SU-DHL-6 (cell line): ENCODE data around the gene PRR5.

Experiments
- H2AFZ ChIP-seq: fragments of 200-600 bp; sonication (generic); 2 replicates; pipeline ENCODE4 v1.6.1; 2014; ENCODE audit warnings: low read depth, mild to moderate bottlenecking, moderate library complexity, mixed read lengths, antibody characterized with exemption, low read length; ENCODE audit not compliant: severe bottlenecking
- H3F3A ChIP-seq: fragments of 200-600 bp; shearing (Covaris generic); 2 replicates; pipeline ENCODE4 v1.6.0; 2016; ENCODE audit warnings: antibody characterized with exemption, mild to moderate bottlenecking; ENCODE audit not compliant: insufficient read depth
- H3K27ac ChIP-seq: fragments of 200-600 bp; sonication (generic); 2 replicates; pipeline ENCODE4 v1.5.1; 2016; ENCODE audit warnings: low read depth, mild to moderate bottlenecking, low read length, moderate library complexity, mixed read lengths
- H3K27me3 ChIP-seq: fragments of 200-600 bp; sonication (generic), shearing (Covaris generic); 2 replicates; pipeline ENCODE4 v1.6.0; 2014; ENCODE audit warnings: mild to moderate bottlenecking, low read length
- H3K36me3 ChIP-seq: fragments of 200-600 bp; sonication (generic); 2 replicates; pipeline ENCODE4 v1.6.1; 2014; ENCODE audit warnings: mild to moderate bottlenecking, low read length, mixed read lengths
- H3K4me2 ChIP-seq: fragments of 300-600, 200-600 bp; shearing (Covaris generic), sonication (generic); 2 replicates; pipeline ENCODE4 v1.6.0; 2014; ENCODE audit warnings: low read length, low read depth, mild to moderate bottlenecking; ENCODE audit not compliant: poor library complexity, severe bottlenecking
- H3K4me3 ChIP-seq: fragments of 200-600 bp; sonication (generic); 2 replicates; pipeline ENCODE4 v1.5.1; 2014; ENCODE audit warnings: antibody characterized with exemption, low read length, mild to moderate bottlenecking, mixed read lengths; ENCODE audit not compliant: insufficient read depth, poor library complexity, severe bottlenecking
- H3K79me2 ChIP-seq: fragments of 200-600 bp; sonication (generic); 2 replicates; pipeline ENCODE4 v1.6.1; 2014; ENCODE audit warnings: mild to moderate bottlenecking, low read length, moderate library complexity; ENCODE audit not compliant: insufficient read depth
- H3K9ac ChIP-seq: fragments of 200-600 bp; sonication (generic); 2 replicates; pipeline ENCODE4 v1.7.0; 2014; ENCODE audit warnings: mild to moderate bottlenecking, low read length
- H3K9me2 ChIP-seq: fragments of 200-600 bp; sonication (generic); replicated peaks from 2 replicates; pipeline ENCODE4 v1.6.1; 2014; ENCODE audit warnings: low read length; ENCODE audit not compliant: insufficient read depth
- H3K9me3 ChIP-seq: fragments of 200-600 bp; sonication (generic); 2 replicates; pipeline ENCODE4 v1.6.1; 2014; ENCODE audit warnings: low read length, mixed read lengths; ENCODE audit not compliant: insufficient read depth
- H4K20me1 ChIP-seq: fragments of 200-600 bp; sonication (generic); 2 replicates; pipeline ENCODE4 v1.6.1; 2014; ENCODE audit warnings: low read depth, mild to moderate bottlenecking, antibody characterized with exemption, low read length, moderate library complexity, mixed read lengths
- EZH2phosphoT487 ChIP-seq: fragments of 200-600 bp; sonication (generic), shearing (Covaris generic); conservative IDR thresholded peaks from 2 replicates; pipeline ENCODE4 v1.6.1; 2018; ENCODE audit warnings: mild to moderate bottlenecking, antibody characterized with exemption, low read length, moderate library complexity, mixed read lengths
- TF ChIP-seq, protein P1 (sequence below): fragments of 200-600 bp; sonication (generic); IDR thresholded peaks from one replicate; pipeline ENCODE4 v1.5.1; 2017; ENCODE audit warnings: antibody characterized with exemption, mild to moderate bottlenecking, low read length, moderate library complexity; ENCODE audit not compliant: insufficient read depth, poor library complexity, severe bottlenecking

Gene PRR5

DNA sequence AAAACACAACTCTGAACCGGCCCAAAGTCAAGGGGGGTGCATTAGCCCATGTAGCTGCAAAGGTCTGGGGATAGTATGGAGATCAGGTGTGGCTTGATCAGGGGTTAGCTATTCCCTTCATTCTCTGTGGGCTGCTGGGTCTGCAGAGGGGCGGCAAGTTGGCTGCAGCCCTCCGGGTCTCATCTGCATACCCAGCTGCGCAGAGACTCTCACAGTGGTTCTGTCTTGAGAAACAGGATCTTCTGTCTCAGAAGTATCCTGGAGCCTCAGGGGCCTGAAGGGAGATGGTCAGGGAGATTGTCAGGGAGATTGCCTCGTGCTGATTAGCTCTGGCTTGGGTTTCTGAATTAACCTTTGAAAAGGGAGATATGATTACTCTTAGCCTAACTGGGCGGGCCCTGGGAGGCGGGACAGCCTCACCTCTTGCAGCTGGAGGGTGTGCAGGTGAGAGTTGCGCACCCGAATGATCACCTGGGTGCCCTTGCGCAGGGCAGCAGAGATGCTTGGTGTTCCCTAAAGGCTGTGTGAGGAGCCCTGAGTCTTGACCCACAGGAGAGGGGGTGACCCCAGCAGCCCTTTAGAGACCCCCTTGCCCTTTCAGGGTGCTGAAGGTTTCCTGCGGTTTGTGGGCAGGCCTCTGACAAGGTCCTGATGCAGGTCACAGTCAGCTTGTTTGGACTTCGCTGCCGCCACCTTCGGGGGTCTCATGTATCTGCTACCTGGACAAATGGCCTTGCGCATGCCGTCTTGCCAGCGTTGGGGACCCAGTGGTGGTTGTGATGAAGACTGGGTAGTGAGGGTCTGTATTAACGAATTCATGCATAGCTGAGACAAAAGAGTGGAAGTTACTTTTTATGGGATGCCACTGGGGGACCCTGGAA, 57.7 kb downstream of the PRR5 start:
- H3K9me3 ChIP-seq, result no peaks in the 10 kb centered on the region
- no peak overlapping the region for H3K4me3 ChIP-seq

DNA sequence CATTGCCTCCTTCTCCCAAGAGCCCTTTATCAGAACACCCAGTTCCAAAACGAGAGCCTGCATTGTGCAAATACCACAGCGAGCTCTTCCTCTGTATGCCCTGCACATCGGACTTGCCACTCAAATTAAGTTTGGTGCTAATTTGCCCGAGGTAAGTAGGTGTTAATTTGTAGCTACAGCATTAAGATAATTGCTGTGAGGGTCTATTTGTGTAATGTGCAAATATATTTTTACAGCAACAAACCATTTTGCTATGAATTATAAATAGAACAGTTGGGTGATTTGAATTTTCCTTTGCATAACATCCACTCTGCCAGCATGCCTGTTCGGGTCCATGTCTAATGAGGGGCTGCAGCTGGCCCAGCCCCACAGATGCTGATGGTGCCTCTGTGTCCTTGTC, 58.5 kb downstream of the PRR5 start:
- no peak overlapping the region for H3K4me2 ChIP-seq
- no peaks in the 10 kb centered on the region for H3K79me2 ChIP-seq
- no peak overlapping the region for H2AFZ ChIP-seq
- H3K36me3 ChIP-seq, result no peaks in the 10 kb centered on the region
- H3K27me3 ChIP-seq, result no peaks in the 10 kb centered on the region
- no peaks in the 10 kb centered on the region for H3F3A ChIP-seq
- H4K20me1 ChIP-seq, result no peaks in the 10 kb centered on the region
- H3K4me3 ChIP-seq, result no peak overlapping the region
- no peak overlapping the region for H3K27ac ChIP-seq
- no peaks in the 10 kb centered on the region for H3K9me2 ChIP-seq
- TF ChIP-seq EZH2phosphoT487, result no peak
- TF ChIP-seq, protein P1, sequence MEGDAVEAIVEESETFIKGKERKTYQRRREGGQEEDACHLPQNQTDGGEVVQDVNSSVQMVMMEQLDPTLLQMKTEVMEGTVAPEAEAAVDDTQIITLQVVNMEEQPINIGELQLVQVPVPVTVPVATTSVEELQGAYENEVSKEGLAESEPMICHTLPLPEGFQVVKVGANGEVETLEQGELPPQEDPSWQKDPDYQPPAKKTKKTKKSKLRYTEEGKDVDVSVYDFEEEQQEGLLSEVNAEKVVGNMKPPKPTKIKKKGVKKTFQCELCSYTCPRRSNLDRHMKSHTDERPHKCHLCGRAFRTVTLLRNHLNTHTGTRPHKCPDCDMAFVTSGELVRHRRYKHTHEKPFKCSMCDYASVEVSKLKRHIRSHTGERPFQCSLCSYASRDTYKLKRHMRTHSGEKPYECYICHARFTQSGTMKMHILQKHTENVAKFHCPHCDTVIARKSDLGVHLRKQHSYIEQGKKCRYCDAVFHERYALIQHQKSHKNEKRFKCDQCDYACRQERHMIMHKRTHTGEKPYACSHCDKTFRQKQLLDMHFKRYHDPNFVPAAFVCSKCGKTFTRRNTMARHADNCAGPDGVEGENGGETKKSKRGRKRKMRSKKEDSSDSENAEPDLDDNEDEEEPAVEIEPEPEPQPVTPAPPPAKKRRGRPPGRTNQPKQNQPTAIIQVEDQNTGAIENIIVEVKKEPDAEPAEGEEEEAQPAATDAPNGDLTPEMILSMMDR, result no peak
- no peaks in the 10 kb centered on the region for H3K9me3 ChIP-seq
- H3K9ac ChIP-seq, result no peak overlapping the region

More for the DNA sequence above, 57.7 kb downstream of the PRR5 start:
- TF ChIP-seq, protein P1, result no peak
- TF ChIP-seq EZH2phosphoT487, result no peak
- Histone ChIP-seq H3K79me2 (no peaks in the 10 kb centered on the region), H3K4me2 (no peak overlapping the region), H4K20me1 (no peaks in the 10 kb centered on the region), H3K27me3 (no peaks in the 10 kb centered on the region), H2AFZ (no peak overlapping the region), H3F3A (no peaks in the 10 kb centered on the region), H3K9me2 (no peaks in the 10 kb centered on the region), H3K9ac (no peak overlapping the region), H3K36me3 (no peaks in the 10 kb centered on the region), H3K27ac (no peak overlapping the region)

DNA sequence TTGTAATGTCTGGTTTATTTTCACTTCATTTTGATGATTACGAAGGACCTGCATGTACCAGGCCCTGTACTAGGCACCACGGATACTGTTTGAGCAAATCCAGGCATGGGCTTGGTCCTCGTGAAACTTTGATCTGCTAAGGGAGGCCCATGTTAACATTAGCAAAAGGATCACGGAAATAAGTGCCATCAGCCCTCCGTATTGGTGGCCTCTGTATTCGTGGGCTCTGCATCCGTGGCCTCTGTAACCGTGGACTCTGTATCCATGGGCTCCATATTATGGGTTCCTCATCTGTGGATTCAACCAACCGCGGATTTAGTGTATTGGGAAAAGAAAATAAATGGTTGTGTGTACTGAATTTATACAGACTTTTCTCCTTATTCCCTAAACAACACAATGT, 59.0 kb downstream of the PRR5 start:
- Histone ChIP-seq H3F3A (no peaks in the 10 kb centered on the region), H3K27ac (no peak overlapping the region), H3K9ac (no peak overlapping the region), H4K20me1 (no peaks in the 10 kb centered on the region), H3K4me2 (no peak overlapping the region), H3K9me3 (no peaks in the 10 kb centered on the region), H3K4me3 (no peak overlapping the region), H3K27me3 (no peaks in the 10 kb centered on the region), H3K79me2 (no peaks in the 10 kb centered on the region), H2AFZ (no peak overlapping the region), H3K9me2 (no peaks in the 10 kb centered on the region), H3K36me3 (no peaks in the 10 kb centered on the region)
- TF ChIP-seq EZH2phosphoT487, result no peak
- TF ChIP-seq, protein P1, result no peak
